Measurements from ENCODE around the gene CCL17. TPM values are rescaled to one million over a fixed set of nuclear protein-coding genes. Genes with fewer than 3 reads are reported as not detected.
A peak's percentile ranks its signal among the peaks of the same experiment; 100 is the strongest.

CCL17 gene
- total RNA-seq, 1 donor from 2014 or later = 2.8 TPM

DNA sequence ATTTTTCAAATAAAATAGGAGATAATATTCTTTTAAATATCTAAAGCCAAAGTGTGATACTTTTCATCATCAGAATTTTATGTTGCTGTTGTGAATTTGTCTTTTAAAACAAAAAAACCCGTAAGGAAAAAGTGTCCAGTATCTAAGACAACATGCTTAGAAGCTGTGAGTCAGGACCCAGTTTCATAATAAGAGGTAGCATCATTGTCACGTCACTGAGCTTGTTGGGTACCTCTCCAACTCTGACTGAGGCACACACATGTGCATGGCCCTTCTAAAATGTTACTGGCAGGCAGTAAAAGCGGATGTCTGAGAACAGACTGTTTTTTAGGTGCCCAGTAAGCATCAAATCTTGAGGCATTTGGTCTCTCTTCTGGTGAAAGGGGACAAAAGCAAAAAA is 40.1 kb downstream of the CCL17 start:
- peaks cover 31% of the 10 kb centered on the region for H3K4me1 ChIP-seq
- H3K27me3 ChIP-seq (ENCODE audit: low read depth) = no peaks in the 10 kb centered on the region
- H3K36me3 ChIP-seq = peaks cover 8% of the 10 kb centered on the region
- no peak overlapping the region for H3K27ac ChIP-seq
- intact Hi-C loops (cut with DNase I) = no loop called here
- no peak overlapping the region for H3K4me3 ChIP-seq
- DNase-seq = no peak
- TF ChIP-seq, protein P1, sequence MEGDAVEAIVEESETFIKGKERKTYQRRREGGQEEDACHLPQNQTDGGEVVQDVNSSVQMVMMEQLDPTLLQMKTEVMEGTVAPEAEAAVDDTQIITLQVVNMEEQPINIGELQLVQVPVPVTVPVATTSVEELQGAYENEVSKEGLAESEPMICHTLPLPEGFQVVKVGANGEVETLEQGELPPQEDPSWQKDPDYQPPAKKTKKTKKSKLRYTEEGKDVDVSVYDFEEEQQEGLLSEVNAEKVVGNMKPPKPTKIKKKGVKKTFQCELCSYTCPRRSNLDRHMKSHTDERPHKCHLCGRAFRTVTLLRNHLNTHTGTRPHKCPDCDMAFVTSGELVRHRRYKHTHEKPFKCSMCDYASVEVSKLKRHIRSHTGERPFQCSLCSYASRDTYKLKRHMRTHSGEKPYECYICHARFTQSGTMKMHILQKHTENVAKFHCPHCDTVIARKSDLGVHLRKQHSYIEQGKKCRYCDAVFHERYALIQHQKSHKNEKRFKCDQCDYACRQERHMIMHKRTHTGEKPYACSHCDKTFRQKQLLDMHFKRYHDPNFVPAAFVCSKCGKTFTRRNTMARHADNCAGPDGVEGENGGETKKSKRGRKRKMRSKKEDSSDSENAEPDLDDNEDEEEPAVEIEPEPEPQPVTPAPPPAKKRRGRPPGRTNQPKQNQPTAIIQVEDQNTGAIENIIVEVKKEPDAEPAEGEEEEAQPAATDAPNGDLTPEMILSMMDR (IDR thresholded peaks at IDR 0.05) = no peak
- ATAC-seq = no peak
- H3K9me3 ChIP-seq = no peaks in the 10 kb centered on the region

DNA sequence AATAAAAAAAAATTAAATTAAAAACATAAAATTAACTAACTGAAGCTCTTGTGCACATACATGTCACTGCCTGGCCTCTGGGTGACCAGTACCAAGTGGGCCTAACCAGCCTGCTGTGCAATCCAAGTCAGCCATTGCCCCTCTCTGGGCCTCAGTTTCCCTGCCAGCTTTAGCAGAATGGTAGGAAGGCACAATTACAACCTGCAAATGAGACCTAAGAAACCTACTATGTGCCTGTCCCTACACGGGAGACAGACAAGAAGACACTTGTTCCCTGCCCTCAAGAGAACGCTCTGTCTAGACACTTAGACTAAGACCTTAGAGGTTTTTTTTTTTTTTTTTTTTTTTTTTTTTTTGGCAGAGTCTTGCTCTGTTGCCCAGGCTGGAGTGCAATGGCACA is 40.9 kb downstream of the CCL17 start:
- H3K27ac ChIP-seq = no peak overlapping the region
- H3K4me1 ChIP-seq = peaks cover 31% of the 10 kb centered on the region
- no peaks in the 10 kb centered on the region for H3K9me3 ChIP-seq
- TF ChIP-seq, protein P1 (IDR thresholded peaks at IDR 0.05) = no peak
- H3K36me3 ChIP-seq = peaks cover 2% of the 10 kb centered on the region
- intact Hi-C loops (cut with DNase I) = no loop called here
- DNase-seq (no peak), ATAC-seq (no peak)
- H3K27me3 ChIP-seq (ENCODE audit: low read depth) = no peaks in the 10 kb centered on the region
- H3K4me3 ChIP-seq = no peak overlapping the region

DNA sequence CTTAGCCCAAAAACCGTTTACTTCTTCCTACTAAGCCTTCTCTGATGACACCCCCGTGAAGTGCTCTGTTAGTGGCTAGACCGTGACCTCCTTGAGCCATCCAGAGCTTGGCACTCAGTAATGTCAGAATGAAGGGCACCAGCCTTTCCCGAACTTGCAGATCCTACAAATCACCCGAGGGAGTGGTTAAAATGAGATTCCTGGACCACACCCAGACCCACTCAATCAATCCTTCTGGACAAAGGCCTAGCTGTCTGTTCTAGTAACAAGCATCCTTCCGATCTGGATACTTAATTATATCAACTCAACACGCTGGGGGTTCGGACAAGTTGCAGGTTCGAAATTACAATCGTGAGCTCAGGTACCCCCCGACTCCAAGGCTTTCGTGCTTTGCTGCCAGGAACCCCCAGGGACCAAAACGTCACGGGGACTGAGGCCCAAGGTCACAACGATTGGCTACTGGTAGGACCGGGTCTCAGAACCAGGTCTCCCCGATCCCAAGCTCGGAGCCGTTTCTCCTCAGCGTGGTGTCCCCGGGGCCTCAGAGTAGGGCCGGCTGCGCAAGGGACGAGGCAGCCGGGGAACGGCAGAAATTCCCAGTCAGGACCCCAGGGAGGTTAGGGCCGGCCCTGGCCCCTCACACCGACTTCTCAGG is 42.1 kb downstream of the CCL17 start:
- Histone ChIP-seq H3K4me3 (peak overlapping the region; percentile 91), H3K9me3 (no peaks in the 10 kb centered on the region), H3K27ac (peak overlapping the region; percentile 91), H3K4me1 (peaks cover 31% of the 10 kb centered on the region), H3K27me3 (ENCODE audit: low read depth) (no peaks in the 10 kb centered on the region), H3K36me3 (peaks cover 12% of the 10 kb centered on the region)
- TF ChIP-seq, protein P1 (IDR thresholded peaks at IDR 0.05) = no peak
- peak; percentile 58 to 59 for ATAC-seq
- intact Hi-C loops (cut with DNase I) = no loop called here
- DNase-seq = no peak

DNA sequence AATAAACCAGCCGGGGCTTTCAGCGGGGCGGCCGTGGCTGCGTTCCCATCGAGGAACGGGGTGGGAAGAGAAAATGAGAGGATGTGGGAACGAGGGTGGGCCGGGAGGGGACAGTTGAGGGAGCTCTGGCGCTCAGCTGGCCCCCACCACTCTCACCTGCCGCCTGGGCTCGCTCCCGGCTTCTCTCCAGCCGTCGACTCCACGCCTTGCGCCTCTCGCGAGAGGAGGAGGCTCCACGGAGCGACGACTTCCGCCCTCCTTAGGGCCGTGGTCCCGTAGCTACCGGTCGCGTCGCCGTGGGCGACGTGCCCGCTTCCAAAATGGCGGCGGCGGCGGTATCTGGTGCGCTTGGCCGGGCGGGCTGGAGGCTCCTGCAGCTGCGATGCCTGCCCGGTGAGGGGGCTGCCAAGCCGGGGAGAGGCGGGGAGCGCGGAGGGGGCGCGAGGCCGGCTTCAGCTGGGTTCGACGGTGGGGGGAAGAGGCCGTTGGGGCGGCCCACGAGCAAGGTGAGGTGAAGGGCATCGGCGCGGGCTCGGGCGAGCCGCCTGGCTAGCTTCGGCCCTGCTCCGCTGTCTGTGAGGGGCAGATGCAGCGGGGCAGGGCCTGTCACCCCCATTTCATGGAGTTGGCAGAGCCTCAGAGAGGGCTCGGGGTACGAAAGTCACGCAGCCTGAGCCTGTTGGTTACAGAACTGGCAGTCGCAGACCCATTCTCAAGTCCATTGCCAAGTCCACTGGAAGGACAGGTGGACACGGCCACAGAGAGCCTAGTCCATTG is 42.8 kb downstream of the CCL17 start, which contains the start of the genes CIAPIN1 and COQ9:
Gene CIAPIN1, minus strand, starts transcription at position 200 of the 777 bp plus-strand sequence. CDS start 6,457 bp downstream, outside the sequence.
Gene COQ9, plus strand, starts transcription at position 294 of the 777 bp plus-strand sequence. Its CDS starts 27 bp downstream, at position 321.
- peak; percentile 97 for DNase-seq
- Histone ChIP-seq H3K9me3 (no peaks in the 10 kb centered on the region), H3K27ac (peak within 1 kb of the TSS; percentile 91), H3K36me3 (peaks cover 19% of the 10 kb centered on the region), H3K27me3 (ENCODE audit: low read depth) (no peaks in the 10 kb centered on the region), H3K4me3 (peak within 1 kb of the TSS; percentile 91), H3K4me1 (peaks cover 31% of the 10 kb centered on the region)
- TF ChIP-seq, protein P1 (IDR thresholded peaks at IDR 0.05) = no peak
- intact Hi-C loops (cut with DNase I) = no loop called here
- peak; percentile 99 to 100 for ATAC-seq

DNA sequence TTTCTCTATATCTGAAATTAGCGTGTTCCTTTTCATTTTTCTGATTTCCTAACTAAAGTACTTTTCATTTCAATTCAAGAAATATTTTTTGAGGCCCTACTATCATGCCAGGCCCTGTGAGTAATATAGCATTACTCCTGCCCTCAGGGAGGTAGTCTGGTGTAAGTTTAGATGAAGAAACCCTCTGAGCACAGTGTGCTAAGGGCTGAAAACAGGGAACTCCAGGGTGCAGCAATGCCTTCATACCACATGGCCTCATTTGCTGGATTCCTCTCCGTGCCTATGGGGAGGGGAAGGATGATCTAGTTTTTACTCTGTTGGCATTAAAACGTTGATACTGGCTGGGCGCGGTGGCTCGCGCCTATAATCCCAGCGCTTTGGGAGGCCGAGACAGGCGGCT is 47.5 kb downstream of the CCL17 start:
- Histone ChIP-seq H3K36me3 (peaks cover 66% of the 10 kb centered on the region), H3K4me1 (peaks cover 14% of the 10 kb centered on the region), H3K9me3 (no peaks in the 10 kb centered on the region), H3K27me3 (ENCODE audit: low read depth) (no peaks in the 10 kb centered on the region), H3K27ac (no peak overlapping the region), H3K4me3 (no peak overlapping the region)
- TF ChIP-seq, protein P1 (IDR thresholded peaks at IDR 0.05) = no peak
- no peak for DNase-seq
- intact Hi-C loops (cut with DNase I) = no loop called here
- no peak for ATAC-seq
